Psoas muscle (tissue), 8 donors: ENCODE data around the gene CEL. TPM values are rescaled to one million over a fixed set of nuclear protein-coding genes. Genes with fewer than 3 reads are reported as not detected.
A peak's percentile ranks its signal among the peaks of the same experiment; 100 is the strongest.

Source experiments
- ATAC-seq, 4 donors: fragments of 200-7000 bp; cut with Tn5 transposase; one replicate each; pipeline ENCODE4 v1.9.1; 2020; ENCODE audit warnings: moderate library complexity in 3 of 4, mild to moderate bottlenecking in 2 of 4
- DNase-seq, 2 donors: peaks; one replicate each; pipeline ENCODE4 v3.0.0-alpha.2; 2020
- H3K27ac ChIP-seq: fragments of 200-600 bp; one replicate; pipeline ENCODE4 v1.8.0; 2022
- H3K27me3 ChIP-seq, 3 donors: fragments of 200-600 bp in 1 of 3; one replicate each; pipeline versions ENCODE4 v1.6.1 to v1.8.0; 2013 to 2022; ENCODE audit warnings: low read length in 2 of 3, mild to moderate bottlenecking in 2 of 3, moderate library complexity in 1 of 3; ENCODE audit not compliant: insufficient read depth in 3 of 3
- H3K36me3 ChIP-seq, 2 donors: fragments of 200-600 bp in 1 of 2; one replicate each; pipeline versions ENCODE4 v1.6.1 to v1.8.0; 2013 to 2022; ENCODE audit warnings: low read depth in 1 of 2, mild to moderate bottlenecking in 1 of 2, moderate library complexity in 1 of 2; ENCODE audit not compliant: insufficient read depth in 1 of 2
- H3K4me1 ChIP-seq: fragments of 200-600 bp; one replicate; pipeline ENCODE4 v1.8.0; 2022
- H3K4me3 ChIP-seq: fragments of 200-600 bp; one replicate; pipeline ENCODE4 v1.8.0; 2022; ENCODE audit warnings: mild to moderate bottlenecking
- H3K9me3 ChIP-seq: fragments of 200-600 bp; one replicate; pipeline ENCODE4 v1.8.0; 2022
- WGBS, 3 donors: extraction: QIAGEN DNeasy Blood & Tissue Kit; methylation state at CpG; one replicate each; pipeline versions ENCODE4 v1.1.6 to v1.1.7; 2013; 5-methylcytosine and 5-hydroxymethylcytosine counted together
- intact Hi-C, 2 donors: fragments of 100-400 bp; cut with DNase I; formaldehyde crosslinking; loops; one replicate each; pipeline versions ENCODE4 v1.11.0 to v1.14.2; 2022
- polyA plus RNA-seq, 3 donors: library from polyadenylated mRNA; stranded (reverse); fragments of 200-250 nt; gene quantifications; one replicate each; pipeline ENCODE4 v1.2.3, GENCODE V29; 2013
- total RNA-seq, 4 donors: library from RNA; stranded (reverse); fragmentation: NEBNext Ultra II Directional in 2 of 4; extraction: Animal tissue kit (Norgen Biotek cat#: 25700) in 2 of 4; gene quantifications; one replicate each; pipeline versions ENCODE4 v1.2.1 to v1.2.4, GENCODE V29; 2021 to 2023
- TF ChIP-seq, protein P1 (sequence below): fragments of 200-600 bp; IDR thresholded peaks from one replicate; pipeline ENCODE4 v1.8.0; 2022; ENCODE audit warnings: antibody characterized with exemption
- donor health status: healthy with polysubstance abuse.
- donor health status: DM: no; HTN: no; CAD: no; lungs with moderate emphysema.
- donor health status: Bipolar disorder and iron deficiency.
- donor health status: healthy.
- donor health status: DM: yes; HTN: yes; CAD: no.
- donor health status: DM: no; HTN: no; CAD: no.
- donor health status: DM: no; HTN: no; CAD: no.
- donor health status: DM: yes; HTN: yes; CAD: no.

The CEL gene
- total and polyA plus RNA-seq, 7 donors: 0.10 to 2.0 (median 0.42) TPM

DNA sequence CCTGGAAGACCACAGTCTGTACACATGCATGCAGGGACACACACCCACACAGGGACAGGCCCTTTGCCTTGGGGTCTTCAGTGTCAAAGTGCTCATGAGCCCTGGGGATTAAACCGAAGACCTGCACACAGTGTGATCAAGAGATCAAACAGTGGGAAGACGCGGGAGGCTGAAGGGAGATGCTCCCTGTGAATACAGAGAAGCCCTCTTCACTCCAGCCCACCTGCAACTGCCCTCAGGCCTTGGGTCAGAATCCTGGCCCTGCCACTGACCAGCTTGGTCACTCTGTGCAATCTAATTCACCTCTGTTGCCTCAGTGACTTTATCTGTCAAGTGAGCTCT lies 56.4 kb downstream of the CEL start:
- no peaks in the 10 kb centered on the region for H3K27me3 ChIP-seq
- ATAC-seq: no peak
- peak overlapping the region; percentile 93 for H3K4me3 ChIP-seq
- H3K36me3 ChIP-seq: no peaks in the 10 kb centered on the region
- intact Hi-C loops: no loop called here
- no peak for DNase-seq
- H3K9me3 ChIP-seq: no peaks in the 10 kb centered on the region
- peak overlapping the region; percentile 90 for H3K27ac ChIP-seq
- 50 to 90% (median 58%) methylated on average over 3 of the region's 3 CpGs for WGBS, 3 donors
- peaks cover 84% of the 10 kb centered on the region for H3K4me1 ChIP-seq
- TF ChIP-seq, protein P1, sequence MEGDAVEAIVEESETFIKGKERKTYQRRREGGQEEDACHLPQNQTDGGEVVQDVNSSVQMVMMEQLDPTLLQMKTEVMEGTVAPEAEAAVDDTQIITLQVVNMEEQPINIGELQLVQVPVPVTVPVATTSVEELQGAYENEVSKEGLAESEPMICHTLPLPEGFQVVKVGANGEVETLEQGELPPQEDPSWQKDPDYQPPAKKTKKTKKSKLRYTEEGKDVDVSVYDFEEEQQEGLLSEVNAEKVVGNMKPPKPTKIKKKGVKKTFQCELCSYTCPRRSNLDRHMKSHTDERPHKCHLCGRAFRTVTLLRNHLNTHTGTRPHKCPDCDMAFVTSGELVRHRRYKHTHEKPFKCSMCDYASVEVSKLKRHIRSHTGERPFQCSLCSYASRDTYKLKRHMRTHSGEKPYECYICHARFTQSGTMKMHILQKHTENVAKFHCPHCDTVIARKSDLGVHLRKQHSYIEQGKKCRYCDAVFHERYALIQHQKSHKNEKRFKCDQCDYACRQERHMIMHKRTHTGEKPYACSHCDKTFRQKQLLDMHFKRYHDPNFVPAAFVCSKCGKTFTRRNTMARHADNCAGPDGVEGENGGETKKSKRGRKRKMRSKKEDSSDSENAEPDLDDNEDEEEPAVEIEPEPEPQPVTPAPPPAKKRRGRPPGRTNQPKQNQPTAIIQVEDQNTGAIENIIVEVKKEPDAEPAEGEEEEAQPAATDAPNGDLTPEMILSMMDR: no peak

DNA sequence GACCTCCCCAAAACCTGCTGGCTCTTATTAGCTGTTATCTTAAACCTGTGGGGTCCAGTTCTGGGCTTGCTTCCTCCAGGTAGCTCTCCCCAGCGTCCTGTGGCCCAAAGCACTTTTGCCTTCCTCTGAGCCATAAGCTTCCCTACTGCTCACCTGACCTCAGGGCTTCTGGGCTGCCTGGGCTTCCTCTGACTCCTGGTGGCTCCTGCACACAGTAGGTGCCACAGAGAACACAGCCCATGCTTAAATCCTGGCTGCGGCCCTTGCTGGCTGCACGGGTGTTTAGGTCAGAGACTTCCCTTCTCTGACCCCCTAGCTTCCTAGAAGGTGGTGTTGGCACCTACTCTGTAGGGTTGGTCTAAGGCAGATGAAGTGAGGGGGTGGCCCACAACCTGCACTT lies 56.8 kb downstream of the CEL start:
- H3K27me3 ChIP-seq: no peaks in the 10 kb centered on the region
- peak overlapping the region; percentile 93 for H3K4me3 ChIP-seq
- ATAC-seq (no peak), DNase-seq (peak in 1 of 2 donors; percentile 22)
- H3K9me3 ChIP-seq: no peaks in the 10 kb centered on the region
- 56 to 57% (median 56%) methylated on average over 3 of the region's 3 CpGs for WGBS, 3 donors
- no peaks in the 10 kb centered on the region for H3K36me3 ChIP-seq
- H3K27ac ChIP-seq: peak overlapping the region; percentile 90
- H3K4me1 ChIP-seq: peaks cover 84% of the 10 kb centered on the region
- intact Hi-C loops: no loop called here
- TF ChIP-seq, protein P1: no peak

DNA sequence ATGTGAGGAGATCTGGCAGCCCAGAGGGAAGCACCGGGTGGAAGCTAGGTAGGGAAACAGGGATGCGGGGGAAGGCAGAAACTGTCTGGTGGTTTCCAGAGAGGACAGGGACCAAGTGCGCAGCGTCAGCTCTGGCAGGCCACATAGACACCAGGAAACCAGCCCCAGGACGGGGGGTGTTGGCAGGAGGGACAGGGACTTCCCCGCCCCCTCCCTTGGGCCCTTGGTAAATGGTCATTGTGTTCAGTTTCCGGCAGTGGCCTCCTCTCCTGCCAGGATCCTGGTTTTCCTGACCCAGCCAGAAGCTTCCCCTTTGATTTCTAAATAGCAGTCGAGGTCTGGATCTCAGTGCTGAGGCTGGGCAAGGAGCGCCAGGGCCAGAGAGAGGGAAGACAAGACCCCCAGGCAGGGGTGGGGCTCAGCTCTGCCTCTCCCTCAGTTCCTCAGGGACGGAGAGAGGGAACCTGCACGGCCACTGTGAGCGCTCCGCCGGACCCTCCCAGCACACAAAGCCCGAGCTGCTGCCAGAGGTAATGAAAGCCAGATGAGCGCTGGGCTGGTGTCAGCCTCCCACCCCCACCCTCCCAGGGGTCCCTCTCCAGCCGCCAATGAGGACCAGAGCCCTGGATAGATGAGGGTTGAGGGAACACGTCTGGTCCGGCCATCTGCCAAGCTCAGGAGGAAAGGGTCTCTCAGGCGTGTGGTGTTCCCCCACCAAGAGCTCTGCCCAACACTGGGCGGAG lies 57.5 kb downstream of the CEL start:
- 29 to 42% (median 30%) methylated on average over 21 of the region's 21 CpGs for WGBS, 3 donors
- intact Hi-C loops: no loop called here
- DNase-seq: peak; percentile 70 to 80

DNA sequence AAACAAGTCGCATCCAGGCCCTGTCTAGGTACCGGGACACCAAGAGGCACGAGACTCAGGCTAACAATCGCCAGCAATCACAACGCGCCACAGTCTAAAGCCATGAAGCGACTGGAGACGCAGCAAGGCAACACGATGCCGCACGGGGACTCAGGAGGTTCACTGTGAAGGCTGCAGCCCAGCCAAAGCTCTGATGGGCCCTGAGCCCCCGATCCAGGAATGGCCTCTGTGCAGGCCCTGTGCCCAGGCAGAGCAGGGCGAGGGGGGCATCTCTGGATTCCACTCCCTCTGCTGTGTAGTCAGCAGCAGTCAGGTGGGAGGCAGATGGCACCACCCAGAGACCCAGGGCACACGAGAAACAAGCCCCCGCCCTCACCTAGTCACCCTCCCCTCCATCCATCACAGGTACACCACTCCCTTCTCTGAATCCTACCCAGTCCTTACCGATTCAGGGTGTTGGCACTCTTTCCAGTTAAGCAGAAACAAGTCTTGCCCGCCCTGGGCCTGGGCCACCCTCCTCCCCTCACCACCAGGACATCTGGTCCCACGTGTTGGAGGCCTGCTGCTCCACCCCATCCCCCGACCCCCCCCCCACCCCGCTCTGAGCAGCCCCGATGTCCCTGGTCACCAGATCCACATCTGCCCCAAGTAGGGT lies 58.2 kb downstream of the CEL start:
- peaks cover 70% of the 10 kb centered on the region for H3K4me1 ChIP-seq
- 12 to 16% (median 13%) methylated on average over 20 to 21 of the region's 21 CpGs for WGBS, 3 donors
- no peaks in the 10 kb centered on the region for H3K27me3 ChIP-seq
- DNase-seq (peak in 1 of 2 donors; percentile 64), ATAC-seq (peak in 1 of 4 donors; percentile 1)
- peak overlapping the region; percentile 90 for H3K27ac ChIP-seq
- TF ChIP-seq, protein P1: no peak
- H3K36me3 ChIP-seq: no peaks in the 10 kb centered on the region
- intact Hi-C loops: no loop called here
- H3K9me3 ChIP-seq: no peaks in the 10 kb centered on the region
- peak overlapping the region; percentile 93 for H3K4me3 ChIP-seq

More for the DNA sequence above, 57.5 kb downstream of the CEL start:
- TF ChIP-seq, protein P1: no peak
- H3K9me3 ChIP-seq: no peaks in the 10 kb centered on the region
- peaks cover 77% of the 10 kb centered on the region for H3K4me1 ChIP-seq
- H3K4me3 ChIP-seq: peak overlapping the region; percentile 93
- ATAC-seq: no peak
- H3K27ac ChIP-seq: peak overlapping the region; percentile 90
- H3K27me3 ChIP-seq: no peaks in the 10 kb centered on the region
- H3K36me3 ChIP-seq: no peaks in the 10 kb centered on the region
